GM12878 (cell line): ENCODE measurements around the gene HLA-A. TPM values are rescaled to one million over a fixed set of nuclear protein-coding genes. Genes with fewer than 3 reads are reported as not detected.

Experiments used
- ATAC-seq: fragments of 200-7000 bp; cut with Tn5 transposase; 3 replicates; pipeline ENCODE4 v1.9.1; 2020; ENCODE audit warnings: mild to moderate bottlenecking, moderate library complexity
- BruUV-seq: library from RNA; stranded (reverse); fragments of 400-500 nt; replicated peaks from 2 replicates; lab custom pipeline; 2021; lab: Mats Ljungman, UMichigan
- CTCF ChIA-PET: fragments of 300-600 bp; sonication (Branson Sonifier 250); formaldehyde crosslinking; extraction: SDS; loops from one replicate; lab custom pipeline; 2021; ENCODE audit warnings: inconsistent platforms; lab: Yijun Ruan, JAX
- POLR2A ChIA-PET: fragments of 350-600 bp; formaldehyde crosslinking; extraction: SDS; loops from one replicate; lab custom pipeline; 2021; ENCODE audit warnings: inconsistent platforms; lab: Charles Lee
- RAD21 ChIA-PET: fragments of 300-600 bp; sonication (Branson Sonifier 250); formaldehyde crosslinking; loops from one replicate; lab custom pipeline; 2023; ENCODE audit warnings: antibody characterized with exemption; ENCODE audit not compliant: unreplicated experiment; lab: Charles Lee
- SMC1A ChIA-PET: fragments of 300-600 bp; sonication (Branson Sonifier 250); formaldehyde crosslinking; loops from one replicate; lab custom pipeline; 2023; ENCODE audit not compliant: unreplicated experiment, uncharacterized antibody; lab: Charles Lee
- DNase-seq: peaks from one replicate; pipeline ENCODE4 v3.0.0-alpha.2; 2011; ENCODE audit warnings: low read depth, low spot score
- FAIRE-seq: peaks from 3 replicates; lab custom pipeline; 2011; peaks lifted over from hg19 to GRCh38; lab: Jason Lieb, UNC
- H2AFZ ChIP-seq: 2 replicates; pipeline ENCODE4 v1.6.0; 2011; ENCODE audit warnings: low read depth, low read length, control low read depth; ENCODE audit not compliant: control insufficient read depth
- H3K27ac ChIP-seq: 2 replicates; pipeline ENCODE4 v1.5.1; 2011; ENCODE audit warnings: control low read depth; ENCODE audit not compliant: control insufficient read depth, insufficient read depth
- H3K27me3 ChIP-seq, 2 experiments: replicated peaks in 1 of 2; 2 replicates each; pipeline versions ENCODE4 v1.6.0 to v1.6.1; 2011; ENCODE audit warnings: low read length in 1 of 2; ENCODE audit not compliant: control insufficient read depth in 2 of 2, insufficient read depth in 2 of 2
- H3K36me3 ChIP-seq, 2 experiments: 2 replicates each; pipeline ENCODE4 v1.5.1; 2011; ENCODE audit warnings: low read length in 1 of 2; ENCODE audit not compliant: control insufficient read depth in 2 of 2, insufficient read depth in 2 of 2
- H3K4me1 ChIP-seq: 2 replicates; pipeline ENCODE4 v1.6.1; 2011; ENCODE audit warnings: mild to moderate bottlenecking, low read length, moderate library complexity, mixed read lengths; ENCODE audit not compliant: control insufficient read depth, insufficient read depth
- H3K4me2 ChIP-seq: 2 replicates; pipeline ENCODE4 v1.6.0; 2011; ENCODE audit warnings: control low read depth; ENCODE audit not compliant: control insufficient read depth, insufficient read depth
- H3K4me3 ChIP-seq: fragments of 200-600 bp; sonication (generic); 2 replicates; pipeline ENCODE4 v1.5.1; 2016
- H3K79me2 ChIP-seq: 2 replicates; pipeline ENCODE4 v1.6.0; 2011; ENCODE audit warnings: low read length; ENCODE audit not compliant: control insufficient read depth, insufficient read depth
- H3K9ac ChIP-seq: 2 replicates; pipeline ENCODE4 v1.8.0; 2011; ENCODE audit warnings: low read length, control low read depth, mixed read lengths; ENCODE audit not compliant: control insufficient read depth, insufficient read depth
- H3K9me3 ChIP-seq: replicated peaks from 3 replicates; pipeline ENCODE4 v1.5.1; 2011; ENCODE audit warnings: mild to moderate bottlenecking, low read length; ENCODE audit not compliant: control insufficient read depth, insufficient read depth
- H4K20me1 ChIP-seq: 2 replicates; pipeline ENCODE4 v1.6.0; 2011; ENCODE audit not compliant: control insufficient read depth, insufficient read depth
- CBX3 ChIP-seq: fragments of 200-600 bp; sonication (generic); IDR thresholded peaks from 2 replicates; pipeline ENCODE4 v1.6.1; 2016; ENCODE audit warnings: low read depth, borderline replicate concordance
- EP300 ChIP-seq, 2 experiments: fragments of 150-350 bp in 1 of 2; IDR thresholded peaks; 2 replicates each; pipeline ENCODE4 v1.6.1; 2011 to 2012; ENCODE audit warnings: low read depth in 2 of 2, low read length in 2 of 2, borderline replicate concordance in 1 of 2, improper control_type of control experiment in 1 of 2, inconsistent platforms in 1 of 2; ENCODE audit not compliant: control insufficient read depth in 1 of 2
- EZH2 ChIP-seq: IDR thresholded peaks from 2 replicates; pipeline ENCODE4 v1.6.1; 2012; ENCODE audit warnings: low read depth, mild to moderate bottlenecking, control low read depth, inconsistent platforms, low read length, borderline replicate concordance; ENCODE audit not compliant: control insufficient read depth
- MXI1 ChIP-seq: fragments of 150-350 bp; IDR thresholded peaks from 2 replicates; pipeline ENCODE4 v1.6.1; 2011; ENCODE audit warnings: low read depth, mild to moderate bottlenecking, inconsistent platforms, low read length, improper control_type of control experiment
- NFIC ChIP-seq: IDR thresholded peaks from 2 replicates; pipeline ENCODE4 v1.6.1; 2012; ENCODE audit warnings: low read depth, mild to moderate bottlenecking, inconsistent platforms, low read length, moderate library complexity
- NFXL1 ChIP-seq: fragments of 450-650 bp; IDR thresholded peaks from 2 replicates; pipeline ENCODE4 v1.6.1; 2017; ENCODE audit warnings: antibody characterized with exemption, mild to moderate bottlenecking, borderline replicate concordance
- SRF ChIP-seq, 2 experiments: IDR thresholded peaks; 2 replicates each; pipeline ENCODE4 v1.6.1; 2011; ENCODE audit warnings: low read depth in 2 of 2, low read length in 2 of 2, mild to moderate bottlenecking in 1 of 2, moderate library complexity in 1 of 2
- STAT1 ChIP-seq: fragments of 450-650 bp; conservative IDR thresholded peaks from 2 replicates; pipeline ENCODE4 v1.6.1; 2014; ENCODE audit warnings: antibody characterized with exemption, mild to moderate bottlenecking
- STAT3 ChIP-seq: IDR thresholded peaks from 2 replicates; pipeline ENCODE4 v1.6.1; 2011; ENCODE audit warnings: low read depth, low read length, improper control_type of control experiment
- ZNF274 ChIP-seq: IDR thresholded peaks from one replicate; pipeline ENCODE4 v1.8.0; 2011; ENCODE audit not compliant: insufficient read length, insufficient read depth
- WGBS: methylation state at CpG from one replicate; pipeline ENCODE4 v1.1.6; 2016; ENCODE audit warnings: low lambda C conversion rate; ENCODE audit not compliant: insufficient replicate concordance, insufficient coverage; ENCODE audit errors: missing lambda C conversion rate; 5-methylcytosine and 5-hydroxymethylcytosine counted together
- in situ Hi-C: fragments of 300-500 bp; cut with MboI; formaldehyde crosslinking; loops from 9 replicates; pipeline ENCODE4 v1.14.3; 2018; ENCODE audit warnings: mixed read lengths
- intact Hi-C: fragments of 100-400 bp; cut with micrococcal nuclease; formaldehyde crosslinking; loops from one replicate; pipeline ENCODE4 v1.14.2; 2022; ENCODE audit not compliant: unreplicated experiment
- polyA plus RNA-seq, 11 experiments: library from polyadenylated mRNA; depleted of rRNA in 4 of 11; unstranded in 6 of 11; stranded (reverse) in 5 of 11; fragments of >200 nt; fragmentation: Nextera tagmentation in 4 of 11; fragmentation: Illumina TruSeq in 1 of 11; extraction: Ambion mirVana in 4 of 11; extraction: Trizol in 1 of 11; gene quantifications; 1 replicate in 1 of 11; 2 replicates in 10 of 11; pipeline versions ENCODE4 v1.2.1 to v1.2.3, GENCODE V29; 2011 to 2016; ENCODE audit warnings: inconsistent platforms in 2 of 11, missing spikeins in 2 of 11, low read depth in 1 of 11
- total RNA-seq, 4 experiments: library from RNA; depleted of rRNA in 3 of 4; stranded (reverse); fragments of >200 nt in 3 of 4; fragmentation: Illumina TruSeq in 1 of 4; extraction: Trizol in 1 of 4; gene quantifications; 2 replicates each; pipeline versions ENCODE4 v1.2.1 to v1.2.3, GENCODE V29; 2013 to 2021
- TF ChIP-seq, protein P1 (sequence below): fragments of 150-350 bp; IDR thresholded peaks from 2 replicates; pipeline ENCODE4 v1.6.1; 2014; ENCODE audit warnings: mild to moderate bottlenecking, low read depth, low read length
- TF ChIP-seq, protein P2 (sequence below): IDR thresholded peaks from 2 replicates; pipeline ENCODE4 v1.6.1; 2012; ENCODE audit warnings: improper control_type of control experiment, low read depth, low read length; ENCODE audit not compliant: insufficient replicate concordance
- TF ChIP-seq, protein P3 (sequence below): IDR thresholded peaks from 2 replicates; pipeline ENCODE4 v1.6.1; 2011; ENCODE audit warnings: borderline replicate concordance, low read depth, mild to moderate bottlenecking, moderate library complexity, mixed read lengths, low read length; ENCODE audit not compliant: insufficient read depth; ENCODE audit errors: extremely low read length
- TF ChIP-seq, protein P4 (sequence below): IDR thresholded peaks from 2 replicates; pipeline ENCODE4 v1.6.1; 2011; ENCODE audit warnings: low read depth, low read length, improper control_type of control experiment, borderline replicate concordance

The HLA-A gene
- total and polyA plus RNA-seq, 10 of the 15 experiments (the other 5 are each of a cell fraction or from before 2014, with no cell fraction given), result 129 to 1,155 (median 749) TPM

DNA sequence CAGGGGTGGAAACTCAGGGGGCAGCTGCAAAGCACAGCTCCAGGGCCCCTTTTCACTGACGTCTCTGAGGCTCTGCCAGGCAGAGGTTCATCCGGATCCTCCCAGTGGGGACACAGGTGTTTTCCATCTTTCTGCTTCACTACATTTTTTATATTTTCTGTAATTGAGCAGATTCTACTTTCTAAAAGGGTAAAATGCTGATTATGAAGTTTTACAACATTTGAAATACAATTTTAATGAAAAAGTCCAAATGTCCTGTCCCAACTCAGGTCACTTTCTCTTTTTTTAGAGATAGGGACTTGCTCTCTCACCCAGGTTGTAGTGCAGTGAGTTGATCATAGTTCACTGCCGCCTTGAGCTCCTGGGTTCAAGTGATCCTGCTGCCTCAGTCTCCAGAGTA is 41.9 kb downstream of the HLA-A start:
- Histone ChIP-seq H4K20me1 (no peaks in the 10 kb centered on the region), H3K27me3 (no peaks in the 10 kb centered on the region), H3K79me2 (no peaks in the 10 kb centered on the region), H3K4me3 (no peak overlapping the region), H2AFZ (no peak overlapping the region), H3K9ac (no peak overlapping the region), H3K9me3 (no peaks in the 10 kb centered on the region), H3K27ac (no peak overlapping the region), H3K36me3 (no peaks in the 10 kb centered on the region), H3K4me2 (no peak overlapping the region), H3K4me1 (no peaks in the 10 kb centered on the region)
- DNase-seq, result no peak
- ChIA-PET POLR2A (no interaction called here), SMC1A (no interaction called here), CTCF (no interaction called here), RAD21 (no interaction called here)
- 59% methylated on average over 3 of the region's 3 CpGs for WGBS
- intact Hi-C loops (no loop called here), in situ Hi-C loops (no loop called here)
- no peak for FAIRE-seq
- ATAC-seq, result no peak
- no TSS peak for BruUV-seq
- no peak for TF ChIP-seq NFIC
- TF ChIP-seq ZNF274, result no peak
- TF ChIP-seq CBX3, result no peak
- TF ChIP-seq NFXL1, result no peak
- TF ChIP-seq MXI1, result no peak
- no peak for TF ChIP-seq STAT3
- no peak for TF ChIP-seq EP300 (IDR thresholded peaks at IDR 0.05; ENCODE audit: borderline replicate concordance in 1 of 2, control insufficient read depth in 1 of 2, low read depth in 2 of 2, low read length in 2 of 2)
- TF ChIP-seq EZH2, result no peak
- TF ChIP-seq, protein P1, sequence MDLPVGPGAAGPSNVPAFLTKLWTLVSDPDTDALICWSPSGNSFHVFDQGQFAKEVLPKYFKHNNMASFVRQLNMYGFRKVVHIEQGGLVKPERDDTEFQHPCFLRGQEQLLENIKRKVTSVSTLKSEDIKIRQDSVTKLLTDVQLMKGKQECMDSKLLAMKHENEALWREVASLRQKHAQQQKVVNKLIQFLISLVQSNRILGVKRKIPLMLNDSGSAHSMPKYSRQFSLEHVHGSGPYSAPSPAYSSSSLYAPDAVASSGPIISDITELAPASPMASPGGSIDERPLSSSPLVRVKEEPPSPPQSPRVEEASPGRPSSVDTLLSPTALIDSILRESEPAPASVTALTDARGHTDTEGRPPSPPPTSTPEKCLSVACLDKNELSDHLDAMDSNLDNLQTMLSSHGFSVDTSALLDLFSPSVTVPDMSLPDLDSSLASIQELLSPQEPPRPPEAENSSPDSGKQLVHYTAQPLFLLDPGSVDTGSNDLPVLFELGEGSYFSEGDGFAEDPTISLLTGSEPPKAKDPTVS, result no peak
- TF ChIP-seq SRF (IDR thresholded peaks at IDR 0.05; ENCODE audit: low read depth in 2 of 2, low read length in 2 of 2), result no peak
- no peak for TF ChIP-seq STAT1
- TF ChIP-seq, protein P2, sequence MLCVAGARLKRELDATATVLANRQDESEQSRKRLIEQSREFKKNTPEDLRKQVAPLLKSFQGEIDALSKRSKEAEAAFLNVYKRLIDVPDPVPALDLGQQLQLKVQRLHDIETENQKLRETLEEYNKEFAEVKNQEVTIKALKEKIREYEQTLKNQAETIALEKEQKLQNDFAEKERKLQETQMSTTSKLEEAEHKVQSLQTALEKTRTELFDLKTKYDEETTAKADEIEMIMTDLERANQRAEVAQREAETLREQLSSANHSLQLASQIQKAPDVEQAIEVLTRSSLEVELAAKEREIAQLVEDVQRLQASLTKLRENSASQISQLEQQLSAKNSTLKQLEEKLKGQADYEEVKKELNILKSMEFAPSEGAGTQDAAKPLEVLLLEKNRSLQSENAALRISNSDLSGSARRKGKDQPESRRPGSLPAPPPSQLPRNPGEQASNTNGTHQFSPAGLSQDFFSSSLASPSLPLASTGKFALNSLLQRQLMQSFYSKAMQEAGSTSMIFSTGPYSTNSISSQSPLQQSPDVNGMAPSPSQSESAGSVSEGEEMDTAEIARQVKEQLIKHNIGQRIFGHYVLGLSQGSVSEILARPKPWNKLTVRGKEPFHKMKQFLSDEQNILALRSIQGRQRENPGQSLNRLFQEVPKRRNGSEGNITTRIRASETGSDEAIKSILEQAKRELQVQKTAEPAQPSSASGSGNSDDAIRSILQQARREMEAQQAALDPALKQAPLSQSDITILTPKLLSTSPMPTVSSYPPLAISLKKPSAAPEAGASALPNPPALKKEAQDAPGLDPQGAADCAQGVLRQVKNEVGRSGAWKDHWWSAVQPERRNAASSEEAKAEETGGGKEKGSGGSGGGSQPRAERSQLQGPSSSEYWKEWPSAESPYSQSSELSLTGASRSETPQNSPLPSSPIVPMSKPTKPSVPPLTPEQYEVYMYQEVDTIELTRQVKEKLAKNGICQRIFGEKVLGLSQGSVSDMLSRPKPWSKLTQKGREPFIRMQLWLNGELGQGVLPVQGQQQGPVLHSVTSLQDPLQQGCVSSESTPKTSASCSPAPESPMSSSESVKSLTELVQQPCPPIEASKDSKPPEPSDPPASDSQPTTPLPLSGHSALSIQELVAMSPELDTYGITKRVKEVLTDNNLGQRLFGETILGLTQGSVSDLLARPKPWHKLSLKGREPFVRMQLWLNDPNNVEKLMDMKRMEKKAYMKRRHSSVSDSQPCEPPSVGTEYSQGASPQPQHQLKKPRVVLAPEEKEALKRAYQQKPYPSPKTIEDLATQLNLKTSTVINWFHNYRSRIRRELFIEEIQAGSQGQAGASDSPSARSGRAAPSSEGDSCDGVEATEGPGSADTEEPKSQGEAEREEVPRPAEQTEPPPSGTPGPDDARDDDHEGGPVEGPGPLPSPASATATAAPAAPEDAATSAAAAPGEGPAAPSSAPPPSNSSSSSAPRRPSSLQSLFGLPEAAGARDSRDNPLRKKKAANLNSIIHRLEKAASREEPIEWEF, result no peak
- TF ChIP-seq, protein P3, sequence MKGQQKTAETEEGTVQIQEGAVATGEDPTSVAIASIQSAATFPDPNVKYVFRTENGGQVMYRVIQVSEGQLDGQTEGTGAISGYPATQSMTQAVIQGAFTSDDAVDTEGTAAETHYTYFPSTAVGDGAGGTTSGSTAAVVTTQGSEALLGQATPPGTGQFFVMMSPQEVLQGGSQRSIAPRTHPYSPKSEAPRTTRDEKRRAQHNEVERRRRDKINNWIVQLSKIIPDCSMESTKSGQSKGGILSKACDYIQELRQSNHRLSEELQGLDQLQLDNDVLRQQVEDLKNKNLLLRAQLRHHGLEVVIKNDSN, result no peak
- TF ChIP-seq, protein P4, sequence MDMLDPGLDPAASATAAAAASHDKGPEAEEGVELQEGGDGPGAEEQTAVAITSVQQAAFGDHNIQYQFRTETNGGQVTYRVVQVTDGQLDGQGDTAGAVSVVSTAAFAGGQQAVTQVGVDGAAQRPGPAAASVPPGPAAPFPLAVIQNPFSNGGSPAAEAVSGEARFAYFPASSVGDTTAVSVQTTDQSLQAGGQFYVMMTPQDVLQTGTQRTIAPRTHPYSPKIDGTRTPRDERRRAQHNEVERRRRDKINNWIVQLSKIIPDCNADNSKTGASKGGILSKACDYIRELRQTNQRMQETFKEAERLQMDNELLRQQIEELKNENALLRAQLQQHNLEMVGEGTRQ, result no peak
